ENCODE results near the gene CLMN. TPM values are rescaled to one million over a fixed set of nuclear protein-coding genes. Genes with fewer than 3 reads are reported as not detected.

The CLMN gene
- total and polyA plus RNA-seq, 2 of the 13 experiments (the other 11 are each of a cell fraction or from before 2014, with no cell fraction given), result 15.1 to 16.7 TPM

GRCh38 chr14:95305940-95306339 is 13.8 kb downstream of the CLMN start:
- WGBS (ENCODE audit: low lambda C conversion rate), result 92% methylated on average over 3 of the region's 4 CpGs
- no TSS peak for BruUV-seq (replicated peaks)
- no peak for FAIRE-seq
- no peak for TF ChIP-seq NAIF1 (CRISPR knock-in tag; IDR thresholded peaks at IDR 0.05; ENCODE audit: borderline replicate concordance)
- no peak for TF ChIP-seq ZNF180 (CRISPR knock-in tag; IDR thresholded peaks at IDR 0.05; ENCODE audit: borderline replicate concordance, low read depth)
- no peak for TF ChIP-seq ZFP37 (CRISPR knock-in tag; IDR thresholded peaks at IDR 0.05; ENCODE audit: borderline replicate concordance)
- no peak for TF ChIP-seq MAZ (IDR thresholded peaks at IDR 0.05; ENCODE audit: borderline replicate concordance, low read depth, low read length)
- TF ChIP-seq MAZ (CRISPR knock-in tag; IDR thresholded peaks at IDR 0.05; ENCODE audit: low read depth), result no peak
- no peak for TF ChIP-seq TEF (CRISPR knock-in tag; IDR thresholded peaks at IDR 0.05)
- TF ChIP-seq ZNF740 (CRISPR knock-in tag; IDR thresholded peaks at IDR 0.05), result no peak
- TF ChIP-seq ZNF703 (CRISPR knock-in tag; IDR thresholded peaks at IDR 0.05; ENCODE audit: borderline replicate concordance), result no peak
- no peak for TF ChIP-seq CBFB (CRISPR knock-in tag; IDR thresholded peaks at IDR 0.05)
- no peak for TF ChIP-seq AHDC1 (CRISPR knock-in tag; IDR thresholded peaks at IDR 0.05; ENCODE audit: borderline replicate concordance)
- TF ChIP-seq CAMTA2 (CRISPR knock-in tag; IDR thresholded peaks at IDR 0.05; ENCODE audit: borderline replicate concordance), result no peak
- TF ChIP-seq SMAD9 (CRISPR knock-in tag; IDR thresholded peaks at IDR 0.05), result no peak
- TF ChIP-seq ELF4 (CRISPR knock-in tag; IDR thresholded peaks at IDR 0.05; ENCODE audit: borderline replicate concordance), result no peak

More at GRCh38 chr14:95305940-95306339, 13.8 kb downstream of the CLMN start:
- intact Hi-C loops (cut with micrococcal nuclease; ENCODE audit: unreplicated experiment) (no loop called here), in situ Hi-C loops (cut with HindIII; ENCODE audit: extremely low pct_ligation_motif_present, low pct_unique_long_range_greater_than_20kb) (no loop called here)
- ChIA-PET CTCF (ENCODE audit: low intra/inter-chr PET ratio, low total read pairs) (no interaction called here), POLR2A (no interaction called here)
- DNase-seq (ENCODE audit: low spot score) (no peak), ATAC-seq (no peak)
- Histone ChIP-seq H2AFZ (ENCODE audit: low read length) (no peak overlapping the region), H3K27ac (ENCODE audit: extremely low read length, insufficient read depth, low read length) (no peak overlapping the region), H3K4me1 (ENCODE audit: insufficient read depth, low read length) (peaks cover 81% of the 10 kb centered on the region), H3K9me3 (ENCODE audit: low read length) (no peaks in the 10 kb centered on the region), H3K4me3 (replicated peaks in 1 of 3; ENCODE audit: insufficient read depth in 1 of 3, low read depth in 2 of 3, low read length in 3 of 3) (no peak overlapping the region), H3K79me2 (ENCODE audit: insufficient read depth, low read length) (peaks cover 10% of the 10 kb centered on the region), H4K20me1 (ENCODE audit: insufficient read depth, low read length) (no peaks in the 10 kb centered on the region), H3K36me3 (replicated peaks in 1 of 2; ENCODE audit: control insufficient read depth in 1 of 2, insufficient read depth in 2 of 2, low read length in 2 of 2) (no peaks in the 10 kb centered on the region), H3K4me2 (ENCODE audit: low read depth, low read length) (no peak overlapping the region), H3K9ac (ENCODE audit: insufficient read depth, low read depth, low read length) (no peak overlapping the region), H3K27me3 (ENCODE audit: control insufficient read depth in 1 of 2, insufficient read depth in 2 of 2, low read length in 2 of 2) (no peaks in the 10 kb centered on the region)

Measured in HepG2 (cell line).